ENCODE results near the gene TP53INP2. TPM values are rescaled to one million over a fixed set of nuclear protein-coding genes. Genes with fewer than 3 reads are reported as not detected.

Gene TP53INP2
- total and polyA plus RNA-seq, 2 of the 4 experiments (the other 2 are of a cell fraction) = 1.3 to 7.4 TPM

DNA sequence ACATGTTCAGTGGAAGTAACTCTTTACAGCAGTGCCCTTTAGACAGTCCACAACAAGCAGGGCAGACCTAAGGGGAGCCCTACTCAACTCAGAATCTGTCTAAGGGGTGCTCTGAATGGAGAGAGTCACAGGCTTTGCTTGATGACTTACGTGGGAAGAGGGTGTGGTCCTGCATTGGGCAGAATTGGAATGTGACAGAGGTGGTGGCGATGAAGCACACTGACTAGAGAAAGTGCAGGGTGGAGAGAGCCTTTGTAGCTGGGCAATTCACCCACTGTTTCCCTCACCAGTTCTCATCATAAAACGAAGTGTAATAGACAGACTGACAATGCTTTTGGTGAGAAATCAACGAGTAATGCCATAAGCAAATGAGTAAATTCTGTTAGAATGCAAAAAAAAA is 11.2 kb downstream of the TP53INP2 start:
- H2BK120ac ChIP-seq (ENCODE audit: low read depth, low read length) = no peak overlapping the region
- ATAC-seq (ENCODE audit: low read depth) (no peak), DNase-seq (peak; percentile 4)
- intact Hi-C loops (cut with micrococcal nuclease) (no loop called here), in situ Hi-C loops (cut with MboI; ENCODE audit: low sequenced_read_pairs) (loop anchor here (10.0 kb wide), 1 partner anchor 411 kb away; the partner anchor contains the start of gene AHCY), dilution Hi-C loops (cut with HindIII; ENCODE audit: low sequenced_read_pairs, unreplicated experiment) (no loop called here)
- no peak overlapping the region for H4K8ac ChIP-seq (ENCODE audit: low read depth in 2 of 2, low read length in 2 of 2)
- no peak overlapping the region for H3K4ac ChIP-seq (ENCODE audit: low read depth, low read length)
- H2BK5ac ChIP-seq (ENCODE audit: low read depth, low read length, poor library complexity, severe bottlenecking) = no peak overlapping the region
- CTCF ChIA-PET = no interaction called here
- no peak overlapping the region for H3K4me3 ChIP-seq (ENCODE audit: insufficient read depth, low read depth, low read length)
- no peak overlapping the region for H4K91ac ChIP-seq (ENCODE audit: insufficient read depth, low read depth, low read length)
- H3K4me2 ChIP-seq (ENCODE audit: low read depth, low read length) = no peak overlapping the region
- no peak overlapping the region for H3K56ac ChIP-seq (ENCODE audit: extremely low read depth, insufficient read depth, low read length)
- peak overlapping the region; percentile 28; the same call in 1 of the 2 replicates for H3K23ac ChIP-seq (ENCODE audit: low read depth, low read length)
- no peak overlapping the region for H3K27ac ChIP-seq (ENCODE audit: insufficient read depth, low read length)
- H3K9ac ChIP-seq (ENCODE audit: low read depth, low read length) = no peak overlapping the region
- peak overlapping the region; percentile 3 for H2AK9ac ChIP-seq (replicated peaks; ENCODE audit: low read depth, low read length, poor library complexity)
- no peak overlapping the region for H2BK20ac ChIP-seq (ENCODE audit: low read depth, low read length)
- H3K9me1 ChIP-seq (ENCODE audit: insufficient read depth, low read length) = peaks cover 31% of the 10 kb centered on the region
- no peak for TF ChIP-seq CHD1 (IDR thresholded peaks at IDR 0.05; ENCODE audit: low read depth, low read length)
- TF ChIP-seq, protein P1, sequence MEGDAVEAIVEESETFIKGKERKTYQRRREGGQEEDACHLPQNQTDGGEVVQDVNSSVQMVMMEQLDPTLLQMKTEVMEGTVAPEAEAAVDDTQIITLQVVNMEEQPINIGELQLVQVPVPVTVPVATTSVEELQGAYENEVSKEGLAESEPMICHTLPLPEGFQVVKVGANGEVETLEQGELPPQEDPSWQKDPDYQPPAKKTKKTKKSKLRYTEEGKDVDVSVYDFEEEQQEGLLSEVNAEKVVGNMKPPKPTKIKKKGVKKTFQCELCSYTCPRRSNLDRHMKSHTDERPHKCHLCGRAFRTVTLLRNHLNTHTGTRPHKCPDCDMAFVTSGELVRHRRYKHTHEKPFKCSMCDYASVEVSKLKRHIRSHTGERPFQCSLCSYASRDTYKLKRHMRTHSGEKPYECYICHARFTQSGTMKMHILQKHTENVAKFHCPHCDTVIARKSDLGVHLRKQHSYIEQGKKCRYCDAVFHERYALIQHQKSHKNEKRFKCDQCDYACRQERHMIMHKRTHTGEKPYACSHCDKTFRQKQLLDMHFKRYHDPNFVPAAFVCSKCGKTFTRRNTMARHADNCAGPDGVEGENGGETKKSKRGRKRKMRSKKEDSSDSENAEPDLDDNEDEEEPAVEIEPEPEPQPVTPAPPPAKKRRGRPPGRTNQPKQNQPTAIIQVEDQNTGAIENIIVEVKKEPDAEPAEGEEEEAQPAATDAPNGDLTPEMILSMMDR (conservative IDR thresholded peaks at IDR 0.05; ENCODE audit: low read depth, low read length) = no peak
- TF ChIP-seq BHLHE40 (IDR thresholded peaks at IDR 0.05; ENCODE audit: low read depth, low read length) = no peak
- no peak for TF ChIP-seq MXI1 (IDR thresholded peaks at IDR 0.05; ENCODE audit: borderline replicate concordance, low read depth, low read length)
- no peak for TF ChIP-seq SMC3 (IDR thresholded peaks at IDR 0.05; ENCODE audit: low read depth, low read length)
- TF ChIP-seq MAZ (IDR thresholded peaks at IDR 0.05; ENCODE audit: borderline replicate concordance, low read depth, low read length) = no peak
- TF ChIP-seq RFX5 (IDR thresholded peaks at IDR 0.05; ENCODE audit: low read depth, low read length) = no peak
- TF ChIP-seq NFE2L2 (IDR thresholded peaks at IDR 0.05; ENCODE audit: low read depth, low read length) = no peak
- TF ChIP-seq ELK1 (IDR thresholded peaks at IDR 0.05; ENCODE audit: borderline replicate concordance, low read depth, low read length) = no peak
- TF ChIP-seq POLR2A (IDR thresholded peaks at IDR 0.05; ENCODE audit: low read depth, low read length) = no peak
- H3K79me1 ChIP-seq (ENCODE audit: low read depth in 1 of 2, low read length in 2 of 2) = peaks cover 0 to 51% of the 10 kb centered on the region in 2 experiments; a peak in 2 of 4 replicates
- H4K20me1 ChIP-seq (ENCODE audit: insufficient read depth, low read length) = peaks cover 27% of the 10 kb centered on the region; the same call in 1 of the 2 replicates
- H3K14ac ChIP-seq (replicated peaks; ENCODE audit: low read depth, low read length) = no peak overlapping the region
- BruUV-seq (replicated peaks) = no TSS peak
- peaks cover 30% of the 10 kb centered on the region for H3K36me3 ChIP-seq (ENCODE audit: control insufficient read depth, insufficient read depth, low read length)
- POLR2A ChIA-PET (ENCODE audit: unreplicated experiment) = interaction anchor here (0.5 kb wide), 1 partner anchor 11 kb away, joined by 3 read pairs; no protein-coding TSS in a partner anchor
- H2AFZ ChIP-seq (replicated peaks; ENCODE audit: low read length, poor library complexity) = no peak overlapping the region
- H3K27me3 ChIP-seq (ENCODE audit: control insufficient read depth, insufficient read depth, low read length) = no peaks in the 10 kb centered on the region
- H3K4me1 ChIP-seq (ENCODE audit: control insufficient read depth, insufficient read depth, low read length) = peaks cover 14% of the 10 kb centered on the region
- no peak overlapping the region for H4K5ac ChIP-seq (ENCODE audit: low read depth, low read length)
- H2AK5ac ChIP-seq (ENCODE audit: low read depth, low read length) = peak overlapping the region; percentile 13; the same call in 1 of the 2 replicates
- WGBS, 2 experiments (ENCODE audit: extremely low coverage in 2 of 2, insufficient read length in 1 of 2) = no CpG with 5 or more reads among the region's 4 CpGs
- no peak overlapping the region for H3K18ac ChIP-seq (ENCODE audit: low read depth, low read length)
- H2BK15ac ChIP-seq (ENCODE audit: low read depth, low read length) = no peak overlapping the region
- H3K9me3 ChIP-seq (ENCODE audit: control insufficient read depth, insufficient read depth, low read length) = no peaks in the 10 kb centered on the region
